ENCODE measurements around the gene DNAAF3.

The DNAAF3 gene

GRCh38 chr19:55136399-55137102 lies 29.9 kb downstream of the DNAAF3 start:
- no peak overlapping the region for H3K4me3 ChIP-seq (ENCODE audit: low read depth in 1 of 2, low read length in 2 of 2)
- no peaks in the 10 kb centered on the region for H3K36me3 ChIP-seq (ENCODE audit: control insufficient read depth in 1 of 2, insufficient read depth in 2 of 2, low read length in 2 of 2)
- H3K27me3 ChIP-seq (ENCODE audit: control insufficient read depth in 1 of 2, insufficient read depth in 2 of 2, low read length in 2 of 2), result peaks cover 10 to 27% of the 10 kb centered on the region in 2 donors
- H3K27ac ChIP-seq (ENCODE audit: low read depth, low read length), result no peak overlapping the region
- no peaks in the 10 kb centered on the region for H3K4me1 ChIP-seq (ENCODE audit: control insufficient read depth in 1 of 2, insufficient read depth in 2 of 2, low read length in 2 of 2)
- no peaks in the 10 kb centered on the region for H3K9me3 ChIP-seq (ENCODE audit: control insufficient read depth in 1 of 2, low read length in 2 of 2)
- H3K9ac ChIP-seq (ENCODE audit: low read depth in 1 of 2, low read length in 2 of 2), result no peak overlapping the region

GRCh38 chr19:55134736-55135135 lies 31.7 kb downstream of the DNAAF3 start:
- Histone ChIP-seq H3K4me1 (ENCODE audit: control insufficient read depth in 1 of 2, insufficient read depth in 2 of 2, low read length in 2 of 2) (no peaks in the 10 kb centered on the region), H3K36me3 (ENCODE audit: control insufficient read depth in 1 of 2, insufficient read depth in 2 of 2, low read length in 2 of 2) (no peaks in the 10 kb centered on the region), H3K4me3 (ENCODE audit: low read depth in 1 of 2, low read length in 2 of 2) (no peak overlapping the region), H3K9ac (ENCODE audit: low read depth in 1 of 2, low read length in 2 of 2) (no peak overlapping the region), H3K27me3 (ENCODE audit: control insufficient read depth in 1 of 2, insufficient read depth in 2 of 2, low read length in 2 of 2) (peaks cover 10 to 27% of the 10 kb centered on the region in 2 donors), H3K27ac (ENCODE audit: low read depth, low read length) (no peak overlapping the region), H3K9me3 (ENCODE audit: control insufficient read depth in 1 of 2, low read length in 2 of 2) (no peaks in the 10 kb centered on the region)

GRCh38 chr19:55133639-55134444 lies 32.6 kb downstream of the DNAAF3 start:
- Histone ChIP-seq H3K27me3 (ENCODE audit: control insufficient read depth in 1 of 2, insufficient read depth in 2 of 2, low read length in 2 of 2) (peaks cover 10 to 24% of the 10 kb centered on the region in 2 donors), H3K27ac (ENCODE audit: low read depth, low read length) (no peak overlapping the region), H3K9me3 (ENCODE audit: control insufficient read depth in 1 of 2, low read length in 2 of 2) (no peaks in the 10 kb centered on the region), H3K36me3 (ENCODE audit: control insufficient read depth in 1 of 2, insufficient read depth in 2 of 2, low read length in 2 of 2) (no peaks in the 10 kb centered on the region), H3K9ac (ENCODE audit: low read depth in 1 of 2, low read length in 2 of 2) (no peak overlapping the region), H3K4me3 (ENCODE audit: low read depth in 1 of 2, low read length in 2 of 2) (no peak overlapping the region), H3K4me1 (ENCODE audit: control insufficient read depth in 1 of 2, insufficient read depth in 2 of 2, low read length in 2 of 2) (no peaks in the 10 kb centered on the region)

- Histone ChIP-seq H3K4me1 (ENCODE audit: control insufficient read depth in 1 of 2, insufficient read depth in 2 of 2, low read length in 2 of 2) (no peaks in the 10 kb centered on the region), H3K9ac (ENCODE audit: low read depth in 1 of 2, low read length in 2 of 2) (no peak overlapping the region), H3K27ac (ENCODE audit: low read depth, low read length) (no peak overlapping the region), H3K36me3 (ENCODE audit: control insufficient read depth in 1 of 2, insufficient read depth in 2 of 2, low read length in 2 of 2) (no peaks in the 10 kb centered on the region), H3K9me3 (ENCODE audit: control insufficient read depth in 1 of 2, low read length in 2 of 2) (no peaks in the 10 kb centered on the region), H3K27me3 (ENCODE audit: control insufficient read depth in 1 of 2, insufficient read depth in 2 of 2, low read length in 2 of 2) (peaks cover 10 to 24% of the 10 kb centered on the region in 2 donors), H3K4me3 (ENCODE audit: low read depth in 1 of 2, low read length in 2 of 2) (no peak overlapping the region)
Measured at GRCh38 chr19:55132453-55133129, 33.8 kb downstream of the DNAAF3 start.

- no peaks in the 10 kb centered on the region for H3K9me3 ChIP-seq (ENCODE audit: control insufficient read depth in 1 of 2, low read length in 2 of 2)
- H3K4me3 ChIP-seq (ENCODE audit: low read depth in 1 of 2, low read length in 2 of 2), result no peak overlapping the region
- no peak overlapping the region for H3K27ac ChIP-seq (ENCODE audit: low read depth, low read length)
- H3K27me3 ChIP-seq (ENCODE audit: control insufficient read depth in 1 of 2, insufficient read depth in 2 of 2, low read length in 2 of 2), result peaks cover 4 to 17% of the 10 kb centered on the region in 2 donors
- no peak overlapping the region for H3K9ac ChIP-seq (ENCODE audit: low read depth in 1 of 2, low read length in 2 of 2)
- no peaks in the 10 kb centered on the region for H3K36me3 ChIP-seq (ENCODE audit: control insufficient read depth in 1 of 2, insufficient read depth in 2 of 2, low read length in 2 of 2)
- no peaks in the 10 kb centered on the region for H3K4me1 ChIP-seq (ENCODE audit: control insufficient read depth in 1 of 2, insufficient read depth in 2 of 2, low read length in 2 of 2)
Measured at GRCh38 chr19:55131421-55131820, 35.0 kb downstream of the DNAAF3 start.

- H3K27ac ChIP-seq (ENCODE audit: low read depth, low read length), result no peak overlapping the region
- no peak overlapping the region for H3K9ac ChIP-seq (ENCODE audit: low read depth in 1 of 2, low read length in 2 of 2)
- H3K4me3 ChIP-seq (ENCODE audit: low read depth in 1 of 2, low read length in 2 of 2), result no peak overlapping the region
- H3K4me1 ChIP-seq (ENCODE audit: control insufficient read depth in 1 of 2, insufficient read depth in 2 of 2, low read length in 2 of 2), result peaks cover 20 to 30% of the 10 kb centered on the region in 2 donors
- no peaks in the 10 kb centered on the region for H3K36me3 ChIP-seq (ENCODE audit: control insufficient read depth in 1 of 2, insufficient read depth in 2 of 2, low read length in 2 of 2)
- no peaks in the 10 kb centered on the region for H3K27me3 ChIP-seq (ENCODE audit: control insufficient read depth in 1 of 2, insufficient read depth in 2 of 2, low read length in 2 of 2)
- H3K9me3 ChIP-seq (ENCODE audit: control insufficient read depth in 1 of 2, low read length in 2 of 2), result no peaks in the 10 kb centered on the region
Measured at GRCh38 chr19:55119053-55119452, 47.4 kb downstream of the DNAAF3 start.

GRCh38 chr19:55118401-55118991 lies 47.9 kb downstream of the DNAAF3 start:
- H3K27ac ChIP-seq (ENCODE audit: low read depth, low read length), result no peak overlapping the region
- H3K36me3 ChIP-seq (ENCODE audit: control insufficient read depth in 1 of 2, insufficient read depth in 2 of 2, low read length in 2 of 2), result no peaks in the 10 kb centered on the region
- H3K4me3 ChIP-seq (ENCODE audit: low read depth in 1 of 2, low read length in 2 of 2), result peak overlapping the region; percentile 70 to 89
- H3K4me1 ChIP-seq (ENCODE audit: control insufficient read depth in 1 of 2, insufficient read depth in 2 of 2, low read length in 2 of 2), result peaks cover 20 to 32% of the 10 kb centered on the region in 2 donors
- no peaks in the 10 kb centered on the region for H3K9me3 ChIP-seq (ENCODE audit: control insufficient read depth in 1 of 2, low read length in 2 of 2)
- no peaks in the 10 kb centered on the region for H3K27me3 ChIP-seq (ENCODE audit: control insufficient read depth in 1 of 2, insufficient read depth in 2 of 2, low read length in 2 of 2)
- H3K9ac ChIP-seq (ENCODE audit: low read depth in 1 of 2, low read length in 2 of 2), result peak overlapping the region; percentile 62 to 90

GRCh38 chr19:55117663-55118391 lies 48.6 kb downstream of the DNAAF3 start:
- H3K9me3 ChIP-seq (ENCODE audit: control insufficient read depth in 1 of 2, low read length in 2 of 2), result no peaks in the 10 kb centered on the region
- H3K36me3 ChIP-seq (ENCODE audit: control insufficient read depth in 1 of 2, insufficient read depth in 2 of 2, low read length in 2 of 2), result peaks cover 0 to under 1% of the 10 kb centered on the region in 2 donors
- H3K4me1 ChIP-seq (ENCODE audit: control insufficient read depth in 1 of 2, insufficient read depth in 2 of 2, low read length in 2 of 2), result peaks cover 22 to 39% of the 10 kb centered on the region in 2 donors
- peak overlapping the region; percentile 62 to 90 for H3K9ac ChIP-seq (ENCODE audit: low read depth in 1 of 2, low read length in 2 of 2)
- H3K4me3 ChIP-seq (ENCODE audit: low read depth in 1 of 2, low read length in 2 of 2), result peak overlapping the region; percentile 70 to 89
- no peaks in the 10 kb centered on the region for H3K27me3 ChIP-seq (ENCODE audit: control insufficient read depth in 1 of 2, insufficient read depth in 2 of 2, low read length in 2 of 2)
- H3K27ac ChIP-seq (ENCODE audit: low read depth, low read length), result no peak overlapping the region

- peaks cover 7 to 8% of the 10 kb centered on the region in 2 donors for H3K36me3 ChIP-seq (ENCODE audit: control insufficient read depth in 1 of 2, insufficient read depth in 2 of 2, low read length in 2 of 2)
- H3K27ac ChIP-seq (ENCODE audit: low read depth, low read length), result peak within 1 kb of the TSS; percentile 77
- no peaks in the 10 kb centered on the region for H3K27me3 ChIP-seq (ENCODE audit: control insufficient read depth in 1 of 2, insufficient read depth in 2 of 2, low read length in 2 of 2)
- H3K9ac ChIP-seq (ENCODE audit: low read depth in 1 of 2, low read length in 2 of 2), result peak within 1 kb of the TSS; percentile 87 to 94
- peaks cover 25 to 42% of the 10 kb centered on the region in 2 donors for H3K4me1 ChIP-seq (ENCODE audit: control insufficient read depth in 1 of 2, insufficient read depth in 2 of 2, low read length in 2 of 2)
- no peaks in the 10 kb centered on the region for H3K9me3 ChIP-seq (ENCODE audit: control insufficient read depth in 1 of 2, low read length in 2 of 2)
- H3K4me3 ChIP-seq (ENCODE audit: low read depth in 1 of 2, low read length in 2 of 2), result peak within 1 kb of the TSS; percentile 94 to 95
Measured at GRCh38 chr19:55116859-55117662, 49.4 kb downstream of the DNAAF3 start, which contains the start of gene PPP1R12C. PPP1R12C (minus strand) TSS chr19:55117637; CDS start chr19:55117543, 94 bp downstream.

Data from duodenal mucosa (tissue), 2 donors.